ENCODE results near the gene PEAK1. TPM values are rescaled to one million over a fixed set of nuclear protein-coding genes. Genes with fewer than 3 reads are reported as not detected.

PEAK1 gene
- total and polyA plus RNA-seq, 2 donors (not counting 1 experiment from before 2014, with no cell fraction given), result 61.0 to 91.8 TPM

GRCh38 chr15:77239882-77240608 lies 179.9 kb downstream of the PEAK1 start:
- Histone ChIP-seq H4K20me1 (ENCODE audit: control insufficient read depth, extremely low read depth, insufficient read depth, low read length) (no peaks in the 10 kb centered on the region), H3K27me3 (ENCODE audit: control insufficient read depth, insufficient read depth, low read length) (no peaks in the 10 kb centered on the region), H3K4me2 (ENCODE audit: extremely low read depth, insufficient read depth, low read length) (no peak overlapping the region), H3K27ac (ENCODE audit: insufficient read depth, low read length) (no peak overlapping the region), H3K4me3 (replicated peaks in 1 of 4; ENCODE audit: control extremely low read depth in 1 of 4, insufficient read depth in 1 of 4, low read depth in 3 of 4, low read length in 4 of 4) (no peak overlapping the region), H3K36me3 (ENCODE audit: control insufficient read depth, insufficient read depth, low read length) (no peaks in the 10 kb centered on the region), H3K9me3 (ENCODE audit: control insufficient read depth, insufficient read depth, low read depth, low read length) (no peaks in the 10 kb centered on the region), H3K4me1 (ENCODE audit: control insufficient read depth, extremely low read depth, insufficient read depth, low read length) (no peaks in the 10 kb centered on the region), H3K9ac (ENCODE audit: insufficient read depth, low read length) (no peak overlapping the region), H2AFZ (ENCODE audit: low read length) (no peak overlapping the region), H3K79me2 (ENCODE audit: control insufficient read depth, insufficient read depth, low read length) (no peaks in the 10 kb centered on the region)
- no peak for DNase-seq (ENCODE audit: low read depth in 2 of 2)
- TF ChIP-seq CTCF (conservative IDR thresholded peaks at IDR 0.05 in 1 of 2, IDR thresholded peaks at IDR 0.05 in 1 of 2; ENCODE audit: low read depth in 1 of 2, low read length in 2 of 2), result no peak
- no peak for TF ChIP-seq EZH2 (IDR thresholded peaks at IDR 0.05; ENCODE audit: low read length, missing control alignments)

- Histone ChIP-seq H3K4me1 (ENCODE audit: control insufficient read depth, extremely low read depth, insufficient read depth, low read length) (no peaks in the 10 kb centered on the region), H3K79me2 (ENCODE audit: control insufficient read depth, insufficient read depth, low read length) (no peaks in the 10 kb centered on the region), H3K27ac (ENCODE audit: insufficient read depth, low read length) (no peak overlapping the region), H2AFZ (ENCODE audit: low read length) (no peak overlapping the region), H4K20me1 (ENCODE audit: control insufficient read depth, extremely low read depth, insufficient read depth, low read length) (no peaks in the 10 kb centered on the region), H3K4me3 (replicated peaks in 1 of 4; ENCODE audit: control extremely low read depth in 1 of 4, insufficient read depth in 1 of 4, low read depth in 3 of 4, low read length in 4 of 4) (no peak overlapping the region), H3K4me2 (ENCODE audit: extremely low read depth, insufficient read depth, low read length) (no peak overlapping the region), H3K9me3 (ENCODE audit: control insufficient read depth, insufficient read depth, low read depth, low read length) (no peaks in the 10 kb centered on the region), H3K27me3 (ENCODE audit: control insufficient read depth, insufficient read depth, low read length) (no peaks in the 10 kb centered on the region), H3K36me3 (ENCODE audit: control insufficient read depth, insufficient read depth, low read length) (no peaks in the 10 kb centered on the region), H3K9ac (ENCODE audit: insufficient read depth, low read length) (no peak overlapping the region)
- TF ChIP-seq CTCF (conservative IDR thresholded peaks at IDR 0.05 in 1 of 2, IDR thresholded peaks at IDR 0.05 in 1 of 2; ENCODE audit: low read depth in 1 of 2, low read length in 2 of 2) (no peak), EZH2 (IDR thresholded peaks at IDR 0.05; ENCODE audit: low read length, missing control alignments) (no peak)
- no peak for DNase-seq (ENCODE audit: low read depth in 2 of 2)
These were observed 184.3 kb downstream of the PEAK1 start for GRCh38 chr15:77235566-77235965.

GRCh38 chr15:77228828-77229227 lies 191.1 kb downstream of the PEAK1 start:
- H3K9me3 ChIP-seq (ENCODE audit: control insufficient read depth, insufficient read depth, low read depth, low read length), result no peaks in the 10 kb centered on the region
- H3K4me2 ChIP-seq (ENCODE audit: extremely low read depth, insufficient read depth, low read length), result no peak overlapping the region
- no peak overlapping the region for H3K27ac ChIP-seq (ENCODE audit: insufficient read depth, low read length)
- no peak overlapping the region for H3K9ac ChIP-seq (ENCODE audit: insufficient read depth, low read length)
- H3K79me2 ChIP-seq (ENCODE audit: control insufficient read depth, insufficient read depth, low read length), result no peaks in the 10 kb centered on the region
- H2AFZ ChIP-seq (ENCODE audit: low read length), result no peak overlapping the region
- TF ChIP-seq CTCF (conservative IDR thresholded peaks at IDR 0.05 in 1 of 2, IDR thresholded peaks at IDR 0.05 in 1 of 2; ENCODE audit: low read depth in 1 of 2, low read length in 2 of 2) (no peak), EZH2 (IDR thresholded peaks at IDR 0.05; ENCODE audit: low read length, missing control alignments) (no peak)
- no peaks in the 10 kb centered on the region for H3K36me3 ChIP-seq (ENCODE audit: control insufficient read depth, insufficient read depth, low read length)
- no peaks in the 10 kb centered on the region for H4K20me1 ChIP-seq (ENCODE audit: control insufficient read depth, extremely low read depth, insufficient read depth, low read length)
- H3K27me3 ChIP-seq (ENCODE audit: control insufficient read depth, insufficient read depth, low read length), result no peaks in the 10 kb centered on the region
- H3K4me1 ChIP-seq (ENCODE audit: control insufficient read depth, extremely low read depth, insufficient read depth, low read length), result peaks cover 3% of the 10 kb centered on the region
- H3K4me3 ChIP-seq (replicated peaks in 1 of 4; ENCODE audit: control extremely low read depth in 1 of 4, insufficient read depth in 1 of 4, low read depth in 3 of 4, low read length in 4 of 4), result no peak overlapping the region
- no peak for DNase-seq (ENCODE audit: low read depth in 2 of 2)

All from fibroblast of lung (primary cell).